ENCODE data around the gene DRD3.
A peak's percentile ranks its signal among the peaks of the same experiment; 100 is the strongest.

The DRD3 gene

DNA sequence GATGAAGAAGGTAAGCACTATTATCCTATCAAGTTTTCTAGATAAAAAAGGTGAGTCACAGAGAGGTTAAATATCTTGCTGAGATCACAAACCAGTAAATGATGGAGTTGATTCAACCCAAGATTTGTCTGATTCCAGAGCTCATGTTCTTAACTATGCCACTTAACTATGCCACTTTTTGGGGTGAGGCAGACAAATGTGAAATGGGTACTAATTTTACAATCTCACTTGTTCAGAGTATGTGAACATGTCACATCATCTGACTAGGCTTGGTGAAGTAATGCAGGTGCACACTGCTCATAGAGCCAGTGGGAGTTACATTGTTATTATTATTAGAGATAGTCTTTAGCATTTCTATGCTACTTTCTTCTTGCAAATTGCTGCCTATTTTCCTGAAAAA is 2.0 kb downstream of the DRD3 start:
- no peak for DNase-seq

DNA sequence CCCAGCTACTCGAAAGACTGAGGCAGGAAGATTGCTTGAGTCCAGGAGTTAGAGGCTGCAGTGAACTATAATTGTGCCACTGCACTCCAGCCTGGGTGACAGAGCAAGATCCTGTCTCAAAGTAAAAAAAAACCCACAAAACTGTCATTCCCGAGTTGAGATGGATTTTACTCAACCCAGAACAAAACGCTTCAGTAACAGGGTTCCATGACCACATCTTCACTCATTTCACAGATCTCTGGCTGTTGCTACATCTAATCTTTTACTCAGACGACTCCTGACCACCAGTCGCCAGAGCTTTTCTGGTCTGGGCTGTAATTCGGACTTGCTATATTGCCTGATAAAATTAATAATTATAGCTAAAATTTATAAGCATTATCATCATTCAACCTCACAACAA is 2.4 kb downstream of the DRD3 start:
- no peak for DNase-seq

DNA sequence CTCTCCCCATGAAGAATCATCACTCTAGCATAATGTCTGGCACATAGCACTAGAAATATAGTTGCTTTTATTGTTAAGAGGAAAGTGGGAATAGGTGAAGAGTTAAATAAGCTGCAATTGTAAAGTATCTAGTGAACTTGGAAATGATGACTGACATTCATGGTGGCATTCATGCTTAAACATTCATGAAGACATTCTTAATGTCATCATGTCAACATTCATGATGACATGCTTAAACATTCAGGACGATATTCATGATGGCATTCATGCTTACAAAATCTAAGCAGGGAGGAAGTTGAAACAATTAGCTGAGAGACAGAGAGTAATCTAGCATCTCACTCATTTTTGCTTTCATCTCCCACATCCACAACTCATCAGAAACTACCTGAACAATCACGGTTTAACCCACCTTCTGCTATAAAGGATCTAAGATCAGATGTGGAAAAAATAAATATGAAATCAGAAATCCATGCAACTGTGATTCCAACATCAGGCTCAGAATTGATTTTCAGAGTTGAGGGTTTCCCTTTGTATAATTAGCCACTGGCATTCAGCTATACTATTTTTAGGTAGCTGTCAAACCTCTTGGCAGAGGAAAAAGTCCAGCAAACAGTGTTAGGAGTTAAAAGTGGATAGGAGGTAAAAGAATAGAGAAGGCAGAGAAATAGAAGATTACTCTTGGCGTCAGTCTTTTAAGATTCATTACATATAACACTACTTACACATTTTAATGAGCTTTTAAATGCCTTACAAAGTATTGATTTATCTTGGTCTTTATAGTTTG is 3.5 kb downstream of the DRD3 start:
- no peak for DNase-seq

DNA sequence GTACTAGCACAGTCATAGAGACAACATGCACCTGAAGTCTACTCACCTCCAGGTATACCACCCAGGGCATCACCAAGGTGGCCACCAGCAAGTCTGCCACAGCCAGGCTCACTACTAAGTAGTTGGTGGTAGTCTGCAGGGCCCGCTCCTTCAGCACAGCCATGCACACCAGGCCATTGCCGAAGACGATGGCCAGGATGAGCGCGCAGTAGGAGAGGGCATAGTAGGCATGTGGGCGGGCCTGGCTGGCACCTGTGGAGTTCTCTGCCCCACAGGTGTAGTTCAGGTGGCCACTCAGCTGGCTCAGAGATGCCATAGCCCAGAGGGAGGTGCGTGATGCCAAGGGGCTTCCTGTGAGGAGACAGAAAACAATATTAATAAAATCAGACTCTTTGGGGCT is 7.2 kb downstream of the DRD3 start:
- DNase-seq: no peak

DNA sequence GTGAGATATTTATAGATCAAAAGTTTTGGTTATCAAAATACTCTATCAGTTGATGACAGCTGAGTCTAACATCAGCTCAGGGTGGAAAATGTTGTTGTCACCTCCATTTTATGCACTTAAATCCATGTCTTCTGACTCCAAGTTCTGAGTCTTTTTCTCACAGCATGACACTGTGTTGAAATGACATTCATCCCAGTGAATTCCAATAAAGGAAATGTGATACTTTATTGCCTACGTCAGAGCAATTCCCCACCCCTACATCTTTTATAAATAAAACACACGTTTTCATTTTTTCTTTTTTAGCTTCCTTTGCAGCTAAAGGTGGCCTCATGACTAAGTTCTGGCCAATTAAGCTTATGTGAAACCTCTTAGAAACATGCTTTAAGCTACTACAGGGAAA is 10.7 kb downstream of the DRD3 start:
- no peak for DNase-seq

DNA sequence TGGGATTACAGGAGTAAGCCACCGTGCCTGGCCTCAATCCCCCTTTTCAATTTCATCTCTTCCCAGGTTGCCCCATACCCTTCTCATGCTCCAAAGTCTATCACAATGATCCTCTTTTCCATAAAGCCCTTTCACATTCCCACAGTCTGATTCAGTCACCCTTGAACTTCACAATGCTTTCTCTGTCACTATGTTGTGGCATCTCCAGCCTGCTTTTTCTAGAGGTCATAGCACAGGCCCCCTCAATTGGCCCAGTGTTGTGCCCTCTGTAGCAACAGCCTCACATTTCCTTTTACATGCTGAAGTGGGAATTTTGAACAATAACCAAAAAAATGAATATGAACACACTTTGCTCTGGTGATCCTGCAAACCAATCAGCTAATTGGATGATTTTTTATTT is 21.5 kb downstream of the DRD3 start:
- no peak for DNase-seq

DNA sequence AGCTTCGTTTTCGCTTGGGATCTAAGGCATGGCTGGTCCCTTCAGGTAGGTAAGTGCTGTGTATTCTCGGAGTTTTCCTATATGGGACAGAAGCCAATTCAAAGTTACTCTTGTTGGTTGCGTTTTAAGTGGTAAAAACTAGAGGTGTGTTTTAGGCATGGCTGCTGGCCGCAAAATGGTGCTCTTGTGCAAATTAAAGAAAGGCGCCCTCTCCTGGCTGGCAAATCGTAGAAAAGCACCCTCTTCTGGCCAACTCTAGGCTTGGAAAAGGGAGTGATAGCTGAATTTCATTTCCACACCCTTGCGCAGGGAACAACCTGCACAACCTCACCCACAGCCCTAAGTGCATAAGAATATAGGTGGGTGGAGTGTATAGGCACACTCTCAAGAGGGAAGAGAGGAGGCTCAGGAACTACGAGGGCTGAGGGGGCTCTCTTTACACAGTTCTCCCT is 23.5 kb downstream of the DRD3 start:
- peak; percentile 29 for DNase-seq

DNA sequence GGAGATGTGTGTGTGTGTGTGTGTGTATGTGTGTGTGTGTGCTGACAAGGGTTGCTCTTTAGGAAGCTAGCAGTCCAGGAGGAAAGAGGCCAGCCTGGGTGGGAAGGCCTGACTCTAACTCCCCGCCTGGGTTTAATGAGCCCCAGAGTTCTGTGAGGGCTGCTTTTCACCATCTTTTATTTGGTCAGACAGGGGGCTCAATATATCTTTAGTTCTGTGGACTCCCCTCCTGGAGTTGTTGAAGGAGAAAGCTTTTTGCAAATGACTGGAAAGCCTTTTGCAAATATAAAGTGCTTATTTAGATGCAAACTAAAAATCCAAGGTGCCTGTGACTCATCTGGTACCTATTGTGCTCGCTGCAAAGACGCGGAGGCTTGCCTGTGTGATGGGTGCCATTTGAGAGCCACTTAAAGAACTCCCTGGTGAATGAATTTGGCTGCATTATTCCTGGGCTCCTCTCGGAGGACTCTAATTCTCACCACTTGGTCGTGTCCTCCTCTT is 24.5 kb downstream of the DRD3 start:
- no peak for DNase-seq

DNA sequence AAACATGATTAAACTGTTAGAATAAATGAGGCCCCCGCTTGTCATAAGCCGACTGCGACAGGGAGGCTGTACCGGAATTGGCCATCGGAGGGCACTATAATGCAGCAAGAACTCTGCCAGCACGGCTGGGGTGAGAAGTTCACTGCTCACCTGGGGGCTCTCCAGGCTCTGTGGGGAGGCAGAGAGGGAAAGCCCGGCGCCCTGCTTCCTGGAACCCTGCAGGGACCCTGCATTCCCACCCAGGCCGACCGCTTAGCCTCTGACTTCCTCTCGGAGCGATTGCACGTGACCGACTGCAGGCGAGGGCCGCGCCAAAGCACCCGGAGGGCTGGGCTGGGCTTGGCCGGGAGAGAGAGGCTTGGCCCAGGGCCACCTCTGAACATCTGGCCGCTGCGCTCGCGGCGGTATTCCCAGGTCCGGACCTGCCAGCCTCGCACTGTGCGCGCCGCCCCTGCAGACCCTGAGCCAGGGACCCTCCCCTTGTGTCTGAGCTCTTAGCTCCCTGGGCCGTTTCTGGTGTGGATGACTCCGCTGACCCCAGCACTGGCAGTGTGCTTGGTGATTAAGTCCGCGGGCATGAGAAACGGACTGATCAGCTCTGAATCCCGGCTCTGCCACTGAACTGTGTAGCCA is 26.2 kb downstream of the DRD3 start:
- DNase-seq: peak; percentile 84

DNA sequence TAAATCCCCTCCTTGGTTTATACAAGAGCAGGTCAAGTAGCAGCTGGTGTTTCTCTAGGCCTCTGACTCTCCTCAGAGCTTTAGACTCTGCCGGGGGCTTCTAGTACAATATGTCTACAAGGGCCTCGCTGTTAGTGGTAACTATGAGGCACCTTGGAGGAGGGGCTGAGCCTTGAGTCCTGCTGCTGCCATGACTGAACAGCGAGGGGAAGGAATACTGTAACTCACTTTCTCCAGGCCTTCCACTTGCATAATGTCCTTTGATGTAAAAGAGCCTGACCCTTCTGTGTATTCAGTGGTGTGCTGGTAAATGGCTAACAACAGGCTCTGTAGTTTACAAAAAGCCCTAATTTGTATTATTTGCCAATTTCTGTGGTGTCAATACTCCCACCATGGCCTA is 27.8 kb downstream of the DRD3 start:
- no peak for DNase-seq

DNA sequence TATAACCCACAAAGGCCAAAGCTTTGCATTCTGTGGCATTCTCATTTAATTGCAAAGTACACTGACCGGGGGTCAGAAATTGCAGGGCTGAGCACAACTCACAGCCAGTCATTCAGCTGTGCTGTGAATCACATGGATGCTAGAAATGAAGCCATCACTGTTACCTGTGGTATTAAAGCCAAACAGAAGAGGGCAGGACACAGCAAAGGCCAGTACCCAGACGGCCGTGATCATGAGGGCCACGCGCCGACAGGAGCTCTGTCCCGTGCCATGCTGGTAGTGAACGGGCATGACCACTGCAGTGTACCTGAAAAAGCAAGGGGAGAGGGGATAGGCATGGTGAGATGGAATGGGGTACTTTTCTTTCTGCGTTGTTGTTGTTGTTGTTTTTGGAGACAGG is 31.6 kb downstream of the DRD3 start:
- DNase-seq: no peak

DNA sequence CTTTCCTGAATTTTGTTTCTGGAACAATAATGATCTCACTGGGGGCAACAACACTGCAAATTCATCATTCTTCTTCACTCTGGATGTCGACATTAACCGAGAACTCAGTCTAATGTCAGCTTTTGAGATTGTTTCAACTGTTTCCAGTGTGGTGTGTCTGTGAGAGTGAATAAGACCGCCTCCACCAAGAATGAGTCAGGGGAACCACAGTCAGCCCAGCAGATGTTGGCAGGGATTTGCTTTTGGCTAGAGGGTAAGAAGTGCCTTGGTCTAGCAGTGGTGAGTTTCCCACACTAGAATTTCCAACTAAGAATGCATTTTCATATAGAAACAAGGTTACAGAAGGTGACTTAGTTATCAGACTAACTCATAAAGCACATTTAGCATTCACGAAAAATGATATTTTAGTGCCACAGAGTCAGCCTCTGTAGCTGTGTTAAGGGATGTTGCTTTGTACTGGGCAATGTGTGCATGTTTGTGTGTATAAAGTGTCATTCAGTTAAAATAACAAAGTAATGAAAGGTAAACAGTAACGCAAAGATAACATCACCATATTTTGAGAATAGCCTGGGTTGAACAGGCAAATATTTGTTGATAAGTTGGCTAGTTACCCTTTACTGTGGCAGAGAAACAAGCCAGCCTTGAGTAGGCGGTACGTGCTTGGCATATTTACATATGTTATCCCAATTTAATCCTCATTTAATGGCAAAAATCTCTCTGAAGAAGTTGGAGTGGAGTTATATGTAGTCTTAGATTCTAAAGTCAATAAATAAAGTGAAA is 33.8 kb downstream of the DRD3 start:
- no peak for DNase-seq

DNA sequence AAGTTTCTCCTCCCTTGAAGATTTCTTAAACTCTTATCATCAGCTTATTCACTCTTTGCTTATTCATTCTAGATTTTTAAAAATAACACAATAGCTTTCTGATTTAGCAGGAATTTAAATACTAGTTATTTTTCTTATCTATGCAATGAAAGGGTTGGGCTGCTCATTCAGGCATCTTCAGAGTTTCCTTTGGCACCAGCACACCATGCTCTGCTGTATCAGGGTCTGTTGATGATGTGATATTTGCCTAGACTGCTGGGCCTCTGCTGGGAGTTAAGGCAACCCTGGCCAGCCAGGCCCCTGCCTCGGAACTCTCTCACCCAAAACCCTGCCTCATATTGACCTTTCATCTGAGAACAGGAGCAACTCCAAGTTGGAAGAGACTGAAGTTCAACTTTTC is 35.0 kb downstream of the DRD3 start:
- DNase-seq: no peak

DNA sequence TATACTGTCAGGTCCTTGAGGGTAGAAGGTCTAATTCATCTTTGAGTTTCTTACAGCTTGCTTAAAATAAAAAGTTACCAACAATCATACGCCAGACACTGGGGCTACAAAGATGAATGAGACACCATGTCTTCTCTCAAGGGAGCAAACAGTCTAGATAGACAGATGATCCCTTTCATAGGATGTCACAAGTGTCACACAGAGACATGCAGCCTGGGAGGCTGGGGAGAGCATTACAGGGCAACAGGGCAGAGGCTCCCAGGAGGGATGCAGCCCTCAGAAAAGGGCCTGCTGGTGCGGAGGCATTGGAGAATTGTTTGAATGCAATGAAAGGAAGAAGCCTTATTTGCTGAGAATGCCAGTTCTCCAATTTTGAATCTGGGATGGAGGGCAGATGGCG is 39.0 kb downstream of the DRD3 start:
- no peak for DNase-seq

DNA sequence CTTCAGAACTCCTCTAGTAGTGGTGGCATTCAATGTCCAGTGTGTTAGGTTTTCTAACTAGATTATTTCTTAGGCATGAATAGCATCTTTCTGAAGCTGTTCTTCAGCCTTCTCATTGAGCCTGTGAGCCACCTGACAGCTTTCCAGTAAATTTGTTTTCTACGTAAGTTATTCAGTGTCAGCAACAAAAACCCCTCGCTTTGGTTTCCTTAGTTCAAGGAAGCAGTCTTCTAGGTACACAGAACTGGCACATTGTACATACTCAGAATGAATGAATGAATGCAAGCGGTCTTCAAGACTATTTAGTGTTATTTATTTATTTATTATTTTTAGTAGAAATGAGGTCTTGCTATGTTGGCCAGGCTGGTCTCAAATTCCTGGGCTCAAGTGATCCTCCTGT is 44.9 kb downstream of the DRD3 start:
- no peak for DNase-seq

DNA sequence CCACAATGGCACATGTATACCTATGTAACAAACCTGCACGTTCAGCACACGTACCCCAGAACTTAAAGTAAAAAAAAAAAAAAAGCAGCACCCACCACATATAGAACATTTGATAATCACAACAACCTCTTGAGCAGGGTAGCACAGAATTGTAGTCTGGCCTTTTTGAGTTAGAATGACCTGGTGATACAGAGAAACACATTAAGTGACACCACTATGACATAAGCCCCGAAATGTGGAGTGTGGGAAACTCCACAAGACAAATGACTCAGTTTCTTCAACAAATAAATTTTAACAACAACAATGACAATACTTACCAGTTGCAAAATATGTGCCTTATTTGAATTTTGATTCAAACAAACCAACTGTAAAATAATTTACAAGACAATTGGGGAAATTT is 46.4 kb downstream of the DRD3 start:
- DNase-seq: no peak

DNA sequence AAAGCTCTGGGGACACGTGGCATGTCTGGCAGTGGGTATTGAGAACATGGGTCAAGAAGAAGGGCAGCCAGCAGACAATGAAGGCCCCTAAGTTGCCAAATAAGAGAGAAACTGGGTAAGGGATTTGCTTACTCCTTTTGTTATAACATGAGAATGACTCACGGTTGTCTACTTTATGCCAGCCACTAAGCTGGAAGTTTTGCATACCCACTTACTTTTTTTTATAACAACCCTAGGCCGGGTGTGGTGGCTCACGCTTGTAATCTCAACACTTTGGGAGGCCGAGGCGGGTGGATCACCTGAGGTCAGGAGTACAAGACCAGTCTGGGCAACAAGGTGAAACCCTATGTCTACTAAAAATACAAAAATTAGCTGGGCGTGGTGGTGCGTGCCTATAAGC is 50.0 kb downstream of the DRD3 start:
- DNase-seq: no peak

DNA sequence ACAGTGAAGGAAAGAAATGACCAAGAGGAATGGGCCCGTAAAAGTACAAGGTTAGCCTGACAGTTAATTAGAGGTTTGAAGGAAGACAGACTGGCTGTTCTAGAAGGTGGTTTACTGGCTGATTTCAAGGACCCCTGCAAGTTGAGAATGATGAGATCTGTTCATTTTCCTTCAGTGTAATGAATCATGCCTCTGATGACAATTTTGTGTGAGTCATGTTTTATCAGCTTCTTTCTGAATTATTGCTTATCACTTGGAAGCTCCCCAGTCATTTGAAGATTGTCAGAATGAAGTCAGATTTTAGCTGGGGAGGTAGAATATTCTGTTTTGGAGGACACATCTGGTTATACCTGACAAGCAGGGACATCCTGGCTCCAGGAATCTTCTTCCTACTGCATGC is 50.6 kb downstream of the DRD3 start:
- DNase-seq: no peak

DNA sequence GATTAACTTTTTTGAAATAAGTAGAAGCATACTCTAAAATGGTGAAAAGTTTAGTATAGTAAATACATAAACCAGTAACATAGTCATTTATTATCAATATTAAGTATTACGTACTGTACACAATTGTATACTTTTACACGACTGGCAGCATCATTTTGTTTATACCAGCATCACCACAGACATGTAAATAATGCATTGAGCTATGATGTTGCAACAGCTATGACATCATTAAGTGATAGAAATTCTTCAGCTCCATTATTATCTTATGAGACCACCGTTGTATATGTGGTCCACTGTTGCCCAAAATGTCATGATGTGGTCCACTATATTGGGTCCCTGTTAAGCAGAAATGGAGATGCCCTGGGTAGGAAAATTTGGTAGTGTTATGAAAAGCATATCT is 51.3 kb downstream of the DRD3 start:
- no peak for DNase-seq

DNA sequence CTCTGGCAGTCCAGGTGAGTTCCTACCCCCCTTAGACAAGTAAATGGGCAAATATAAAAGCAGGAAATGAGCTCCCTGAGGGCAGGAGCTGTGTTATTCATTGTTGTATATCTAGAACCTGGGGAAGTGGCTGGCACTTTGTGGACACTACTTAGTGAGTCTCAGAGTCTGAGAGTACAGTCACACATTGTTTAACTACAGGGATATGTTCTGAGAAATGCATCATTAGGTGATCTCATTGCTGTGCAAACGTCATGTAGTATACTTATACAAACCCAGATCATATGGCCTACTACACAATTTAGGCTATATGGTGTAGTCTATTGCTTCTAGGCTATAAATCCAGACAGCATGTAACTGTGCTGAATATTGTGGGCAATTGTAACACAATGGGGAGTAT is 52.4 kb downstream of the DRD3 start:
- no peak for DNase-seq

DNA sequence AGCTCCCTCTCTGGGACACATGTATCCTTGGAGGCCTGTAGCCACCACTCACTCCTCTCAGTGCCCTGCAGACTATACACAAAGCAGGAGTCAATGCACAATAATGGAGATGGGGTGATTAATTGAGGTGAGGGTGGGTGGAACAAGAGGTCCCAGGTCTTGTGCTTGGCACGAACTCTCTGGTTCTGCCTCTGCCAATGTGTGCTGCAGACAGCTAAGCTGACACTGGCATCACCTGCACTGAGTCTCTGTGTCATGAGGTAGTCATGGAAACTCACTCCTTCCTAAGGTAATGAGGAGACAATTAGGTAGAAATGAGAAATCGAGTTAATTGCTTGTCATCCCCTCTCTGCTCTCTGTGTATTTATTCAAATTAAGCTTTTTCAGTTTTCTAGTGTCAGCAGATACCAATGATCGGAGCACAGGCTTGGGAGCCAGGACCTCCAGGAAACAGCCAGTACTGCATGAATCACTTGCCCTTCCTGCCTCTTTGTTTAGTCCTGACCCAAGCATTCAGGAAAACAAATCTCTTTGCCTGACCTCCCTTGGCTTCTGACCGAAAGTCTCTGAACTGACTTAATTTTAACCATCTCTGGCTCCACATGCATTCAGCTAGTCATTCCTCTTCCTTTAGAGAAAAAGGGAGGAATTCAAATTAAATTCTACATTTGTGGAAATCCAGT is 56.7 kb downstream of the DRD3 start:
- no peak for DNase-seq

DNA sequence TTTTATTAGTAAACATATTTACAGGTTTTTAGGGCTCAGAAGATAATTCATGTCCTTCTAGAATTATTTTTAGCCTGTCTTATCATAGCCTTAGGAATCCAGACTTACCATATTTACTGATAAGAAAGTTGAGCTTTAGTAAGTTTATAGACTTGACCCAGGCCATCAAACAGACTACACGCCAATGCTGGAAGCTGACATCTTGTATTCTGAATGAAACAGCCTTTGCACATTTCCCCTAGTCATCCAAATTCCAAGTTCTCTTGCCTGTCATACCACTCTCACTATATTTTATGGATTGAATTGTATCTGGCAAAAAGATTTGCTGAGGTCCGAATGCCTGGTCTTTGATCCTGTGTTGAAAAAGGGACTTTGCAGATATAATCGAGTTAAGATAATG is 58.6 kb downstream of the DRD3 start:
- DNase-seq: no peak

DNA sequence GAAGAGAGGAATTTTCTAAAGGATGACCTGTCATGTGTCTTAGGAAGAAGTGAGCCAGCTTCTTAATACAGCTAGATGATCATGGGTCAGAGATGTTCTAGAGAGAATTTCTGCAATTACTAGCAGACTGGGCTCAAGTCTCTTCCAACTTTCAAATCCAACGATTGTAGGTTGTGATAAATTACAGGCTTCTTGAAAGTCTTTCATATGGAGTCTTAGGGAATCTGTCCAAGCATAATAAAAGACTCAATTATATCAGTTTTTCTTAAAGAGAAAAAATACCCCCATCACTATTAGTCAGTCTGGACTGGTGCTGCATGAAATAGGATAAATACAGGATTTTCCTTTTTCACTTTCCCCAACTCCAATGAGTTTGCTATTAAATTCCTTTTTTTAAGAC is 59.1 kb downstream of the DRD3 start:
- DNase-seq: no peak

Data from CD4-positive, alpha-beta T cell treated with Interleukin-12 subunit alpha and Interleukin-12 subunit beta, for 1 hour (primary cell).